ENCODE data around the gene DCTN3. TPM values are rescaled to one million over a fixed set of nuclear protein-coding genes. Genes with fewer than 3 reads are reported as not detected.
A peak's percentile ranks its signal among the peaks of the same experiment; 100 is the strongest.

The DCTN3 gene
- total RNA-seq, 1 donor from 2014 or later: 72.2 TPM

- Histone ChIP-seq H3K4me3 (no peak overlapping the region), H3K36me3 (peaks cover 6% of the 10 kb centered on the region), H3K4me1 (peaks cover 30% of the 10 kb centered on the region), H3K27ac (no peak overlapping the region), H3K9me3 (no peaks in the 10 kb centered on the region), H3K27me3 (ENCODE audit: low read depth) (peaks cover 6% of the 10 kb centered on the region)
- intact Hi-C loops (cut with DNase I): no loop called here
- TF ChIP-seq, protein P1, sequence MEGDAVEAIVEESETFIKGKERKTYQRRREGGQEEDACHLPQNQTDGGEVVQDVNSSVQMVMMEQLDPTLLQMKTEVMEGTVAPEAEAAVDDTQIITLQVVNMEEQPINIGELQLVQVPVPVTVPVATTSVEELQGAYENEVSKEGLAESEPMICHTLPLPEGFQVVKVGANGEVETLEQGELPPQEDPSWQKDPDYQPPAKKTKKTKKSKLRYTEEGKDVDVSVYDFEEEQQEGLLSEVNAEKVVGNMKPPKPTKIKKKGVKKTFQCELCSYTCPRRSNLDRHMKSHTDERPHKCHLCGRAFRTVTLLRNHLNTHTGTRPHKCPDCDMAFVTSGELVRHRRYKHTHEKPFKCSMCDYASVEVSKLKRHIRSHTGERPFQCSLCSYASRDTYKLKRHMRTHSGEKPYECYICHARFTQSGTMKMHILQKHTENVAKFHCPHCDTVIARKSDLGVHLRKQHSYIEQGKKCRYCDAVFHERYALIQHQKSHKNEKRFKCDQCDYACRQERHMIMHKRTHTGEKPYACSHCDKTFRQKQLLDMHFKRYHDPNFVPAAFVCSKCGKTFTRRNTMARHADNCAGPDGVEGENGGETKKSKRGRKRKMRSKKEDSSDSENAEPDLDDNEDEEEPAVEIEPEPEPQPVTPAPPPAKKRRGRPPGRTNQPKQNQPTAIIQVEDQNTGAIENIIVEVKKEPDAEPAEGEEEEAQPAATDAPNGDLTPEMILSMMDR (IDR thresholded peaks at IDR 0.05): no peak
- DNase-seq: no peak
- ATAC-seq: no peak
Measured at GRCh38 chr9:34635556-34635955, 15.3 kb upstream of the DCTN3 start.

DNA sequence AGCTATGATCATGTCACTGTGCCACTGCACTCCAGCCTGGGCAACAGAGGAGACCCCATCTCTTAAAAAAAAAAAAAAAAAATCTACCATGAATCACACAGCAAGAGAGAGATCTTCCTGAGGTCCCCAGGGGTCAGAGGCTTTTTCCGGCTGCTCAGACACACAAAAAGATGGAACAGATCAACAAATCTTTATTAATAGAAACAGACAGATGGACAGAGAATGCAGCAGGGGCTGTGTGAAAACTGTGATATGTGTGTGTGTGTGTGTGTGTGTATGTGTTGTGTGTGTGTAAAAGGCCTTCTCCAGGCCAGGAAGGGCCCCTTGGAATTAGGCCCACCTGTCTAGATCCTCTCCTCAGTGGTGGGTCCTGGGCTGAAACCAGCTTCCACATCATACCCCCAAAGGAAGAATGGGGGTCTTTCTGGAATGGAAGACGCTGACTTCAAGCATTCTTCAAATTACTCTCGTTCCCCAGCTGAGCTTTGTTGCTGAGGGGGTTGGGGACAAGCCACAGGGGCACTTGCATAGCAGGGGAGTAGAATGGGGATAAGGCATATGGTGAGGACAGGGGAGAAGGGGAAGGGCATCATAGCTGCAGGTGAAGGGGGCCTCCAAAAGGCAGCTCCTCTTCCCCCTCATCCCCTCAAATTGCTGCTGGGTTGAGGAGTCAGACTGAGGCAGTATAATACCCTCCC lies 14.4 kb upstream of the DCTN3 start:
- TF ChIP-seq, protein P1 (IDR thresholded peaks at IDR 0.05): no peak
- ATAC-seq (no peak), DNase-seq (no peak)
- Histone ChIP-seq H3K4me3 (no peak overlapping the region), H3K9me3 (no peaks in the 10 kb centered on the region), H3K4me1 (peaks cover 30% of the 10 kb centered on the region), H3K27me3 (ENCODE audit: low read depth) (peaks cover 14% of the 10 kb centered on the region), H3K27ac (no peak overlapping the region), H3K36me3 (peaks cover 6% of the 10 kb centered on the region)
- intact Hi-C loops (cut with DNase I): no loop called here

DNA sequence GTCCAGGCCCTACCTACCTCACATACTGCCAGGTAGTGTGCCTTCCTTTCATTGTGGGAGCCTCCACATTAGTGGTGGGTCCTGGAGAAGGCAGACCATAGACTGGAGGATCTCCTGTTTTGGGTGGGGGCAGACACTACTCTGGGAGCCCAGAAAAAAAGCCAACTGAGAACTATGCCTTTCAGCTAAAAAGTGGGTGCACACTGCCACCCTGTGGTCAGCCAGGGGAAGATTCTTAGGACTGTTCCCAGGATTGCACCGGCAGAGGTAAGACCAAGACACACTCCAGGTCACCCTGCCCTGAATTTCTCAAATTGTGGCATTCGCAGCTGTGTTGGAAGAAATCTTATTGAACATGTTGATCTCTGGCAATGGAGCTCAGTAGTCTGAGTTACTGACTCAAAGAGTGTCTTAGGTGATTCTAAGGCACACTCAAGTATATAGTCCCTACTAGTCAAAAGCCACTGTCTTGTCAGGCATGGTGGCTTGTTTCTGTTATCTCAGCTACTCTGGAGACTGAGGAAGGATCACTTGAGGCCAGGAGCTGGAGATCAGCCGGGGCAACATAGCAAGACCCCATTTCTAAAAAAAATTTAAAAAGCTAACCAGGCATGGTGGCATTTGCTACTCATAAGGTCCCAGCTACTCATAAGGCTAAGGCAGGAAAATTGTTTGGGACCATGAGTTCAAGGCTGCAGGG lies 13.7 kb upstream of the DCTN3 start:
- ATAC-seq (peak; percentile 28 to 54), DNase-seq (no peak)
- intact Hi-C loops (cut with DNase I): no loop called here

GRCh38 chr9:34633166-34633565 lies 12.9 kb upstream of the DCTN3 start:
- H3K27ac ChIP-seq: no peak overlapping the region
- H3K36me3 ChIP-seq: peaks cover 6% of the 10 kb centered on the region
- intact Hi-C loops (cut with DNase I): no loop called here
- peaks cover 32% of the 10 kb centered on the region for H3K4me1 ChIP-seq
- H3K9me3 ChIP-seq: no peaks in the 10 kb centered on the region
- DNase-seq (no peak), ATAC-seq (no peak)
- peaks cover 28% of the 10 kb centered on the region for H3K27me3 ChIP-seq (ENCODE audit: low read depth)
- H3K4me3 ChIP-seq: no peak overlapping the region
- TF ChIP-seq, protein P1 (IDR thresholded peaks at IDR 0.05): no peak

More for the DNA sequence above, 13.7 kb upstream of the DCTN3 start:
- Histone ChIP-seq H3K27me3 (ENCODE audit: low read depth) (peaks cover 21% of the 10 kb centered on the region), H3K4me3 (no peak overlapping the region), H3K36me3 (peaks cover 6% of the 10 kb centered on the region), H3K4me1 (peaks cover 34% of the 10 kb centered on the region), H3K27ac (no peak overlapping the region), H3K9me3 (no peaks in the 10 kb centered on the region)
- TF ChIP-seq, protein P1 (IDR thresholded peaks at IDR 0.05): peak; percentile 85

DNA sequence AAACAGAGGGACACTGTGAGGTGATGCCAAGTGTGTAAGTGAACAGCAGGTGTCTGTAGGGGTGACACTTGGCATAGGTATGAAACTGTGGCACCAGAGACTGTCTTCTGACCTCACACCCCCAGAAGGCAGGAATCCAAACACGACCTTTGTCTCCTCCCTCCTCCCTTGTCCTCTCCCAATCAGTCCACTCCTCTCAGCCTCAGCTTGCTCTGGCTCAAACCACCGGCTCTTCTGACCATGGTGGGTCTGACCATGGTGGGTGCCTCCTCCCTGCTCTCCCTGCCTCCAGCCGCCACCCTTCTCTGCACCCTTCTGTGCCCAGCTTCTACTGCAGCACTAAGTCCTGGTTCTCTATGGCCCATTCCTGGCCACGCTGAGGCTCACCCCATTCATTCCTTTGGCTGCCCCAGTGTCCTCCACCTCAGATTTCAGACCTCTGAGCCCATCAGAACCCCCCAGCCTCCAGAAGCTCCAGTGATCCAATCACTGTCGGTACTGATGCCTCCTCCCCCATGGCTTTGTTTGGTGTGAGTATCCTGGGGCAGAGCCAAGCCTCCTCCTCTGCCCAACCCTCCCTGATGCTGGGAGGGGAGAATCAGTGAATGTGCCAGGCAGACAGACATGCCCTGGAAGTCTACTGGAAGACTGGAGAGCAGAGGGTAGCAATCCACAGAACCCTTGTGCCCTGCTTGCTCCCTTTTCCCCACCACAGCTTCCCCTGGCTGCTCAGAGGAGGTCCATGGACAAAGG lies 10.3 kb upstream of the DCTN3 start:
- ATAC-seq (no peak), DNase-seq (no peak)
- H3K9me3 ChIP-seq: no peaks in the 10 kb centered on the region
- intact Hi-C loops (cut with DNase I): no loop called here
- TF ChIP-seq, protein P1 (IDR thresholded peaks at IDR 0.05): no peak
- H3K36me3 ChIP-seq: peaks cover 4% of the 10 kb centered on the region
- peaks cover 54% of the 10 kb centered on the region for H3K27me3 ChIP-seq (ENCODE audit: low read depth)
- H3K27ac ChIP-seq: no peak overlapping the region
- no peak overlapping the region for H3K4me3 ChIP-seq
- H3K4me1 ChIP-seq: peaks cover 12% of the 10 kb centered on the region

Data from lower lobe of right lung (tissue), 2 donors.